ENCODE results near the gene PXDC1.

GRCh38 chr6:3735029-3735605 lies 16.4 kb downstream of the PXDC1 start:
- TF ChIP-seq CTCF (conservative IDR thresholded peaks at IDR 0.05; ENCODE audit: low read length): no peak
- TF ChIP-seq EZH2phosphoT487 (IDR thresholded peaks at IDR 0.05; ENCODE audit: borderline replicate concordance): no peak

Measured in Loucy (cell line).